MM.1S (cell line): ENCODE results near the gene TOR4A.

Experiments
- EZH2phosphoT487 ChIP-seq: fragments of 300-600 bp; sonication (generic); IDR thresholded peaks from 2 replicates; pipeline ENCODE4 v1.6.1; 2018; ENCODE audit warnings: antibody characterized with exemption, low read length
- TF ChIP-seq, protein P1 (sequence below): fragments of 300-600 bp; sonication (generic); IDR thresholded peaks from 2 replicates; pipeline ENCODE4 v1.5.1; 2016; ENCODE audit warnings: antibody characterized with exemption, low read length, mixed read lengths

DNA sequence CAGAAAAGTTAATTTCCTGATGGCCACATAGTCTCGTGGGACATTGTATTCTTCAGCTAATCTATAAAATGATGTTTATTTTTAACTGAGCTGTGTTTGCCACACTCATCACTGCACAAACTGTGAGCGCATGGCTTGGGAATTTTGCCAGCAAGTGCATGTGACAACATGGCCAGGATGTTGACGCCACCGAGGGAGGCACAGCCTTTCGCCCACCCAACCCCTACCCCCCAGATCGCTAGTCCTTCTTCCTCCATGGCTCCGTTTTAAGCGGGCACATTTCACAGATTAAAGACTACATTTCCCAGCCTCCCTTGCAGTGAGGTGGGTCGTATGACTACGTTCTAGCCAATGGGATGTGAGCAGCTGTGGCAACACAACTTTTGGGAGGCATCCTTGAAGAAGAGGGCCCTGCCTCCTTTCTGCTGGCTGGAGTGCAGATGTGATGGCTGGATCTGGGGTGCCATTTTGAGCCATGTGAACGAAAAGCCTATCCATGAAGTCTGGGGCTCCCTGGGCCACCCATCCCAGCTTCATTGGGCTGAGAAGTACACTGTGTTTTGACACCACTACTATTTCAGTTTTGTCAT is 16.7 kb downstream of the TOR4A start:
- TF ChIP-seq, protein P1, sequence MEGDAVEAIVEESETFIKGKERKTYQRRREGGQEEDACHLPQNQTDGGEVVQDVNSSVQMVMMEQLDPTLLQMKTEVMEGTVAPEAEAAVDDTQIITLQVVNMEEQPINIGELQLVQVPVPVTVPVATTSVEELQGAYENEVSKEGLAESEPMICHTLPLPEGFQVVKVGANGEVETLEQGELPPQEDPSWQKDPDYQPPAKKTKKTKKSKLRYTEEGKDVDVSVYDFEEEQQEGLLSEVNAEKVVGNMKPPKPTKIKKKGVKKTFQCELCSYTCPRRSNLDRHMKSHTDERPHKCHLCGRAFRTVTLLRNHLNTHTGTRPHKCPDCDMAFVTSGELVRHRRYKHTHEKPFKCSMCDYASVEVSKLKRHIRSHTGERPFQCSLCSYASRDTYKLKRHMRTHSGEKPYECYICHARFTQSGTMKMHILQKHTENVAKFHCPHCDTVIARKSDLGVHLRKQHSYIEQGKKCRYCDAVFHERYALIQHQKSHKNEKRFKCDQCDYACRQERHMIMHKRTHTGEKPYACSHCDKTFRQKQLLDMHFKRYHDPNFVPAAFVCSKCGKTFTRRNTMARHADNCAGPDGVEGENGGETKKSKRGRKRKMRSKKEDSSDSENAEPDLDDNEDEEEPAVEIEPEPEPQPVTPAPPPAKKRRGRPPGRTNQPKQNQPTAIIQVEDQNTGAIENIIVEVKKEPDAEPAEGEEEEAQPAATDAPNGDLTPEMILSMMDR = no peak
- TF ChIP-seq EZH2phosphoT487 = no peak
